ENCODE results near the gene ASGR1. TPM values are rescaled to one million over a fixed set of nuclear protein-coding genes. Genes with fewer than 3 reads are reported as not detected.

Gene ASGR1
- 1.0 to 1.5 TPM (median 1.3 TPM) in 5 replicates for total RNA-seq (2022; extraction: Qiagen RNA extraction; ENCODE audit: low read depth)

GRCh38 chr17:7179317-7180254, at the start of gene ASGR1:
Gene ASGR1, minus strand, starts transcription at chr17:7179370. Its CDS starts 807 bp downstream, at chr17:7178563.

GRCh38 chr17:7219812-7220592, 40.8 kb upstream of the ASGR1 start, which contains the start of the genes ACADVL and DLG4:
Gene ACADVL, plus strand, starts transcription at chr17:7219938. Its CDS starts 47 bp downstream, at chr17:7219985.
Gene DLG4, minus strand, starts transcription at chr17:7219836.

Other genes starting within 250 kb of the ASGR1 start
- not detected in 5 replicates for gene ALOX12, start 183.3 kb downstream of the ASGR1 start, total RNA-seq (2022; extraction: Qiagen RNA extraction; ENCODE audit: low read depth)
- 458 to 548 TPM (median 474 TPM) in 5 replicates for gene RNASEK, start 166.7 kb downstream of the ASGR1 start, total RNA-seq (2022; extraction: Qiagen RNA extraction; ENCODE audit: low read depth)
- 0.09 TPM in 1 of 5 replicates, not detected in the others for gene BCL6B, start 156.3 kb downstream of the ASGR1 start, total RNA-seq (2022; extraction: Qiagen RNA extraction; ENCODE audit: low read depth)
- 8.8 to 12.1 TPM (median 10.0 TPM) in 5 replicates for gene SLC16A13, start 143.4 kb downstream of the ASGR1 start, total RNA-seq (2022; extraction: Qiagen RNA extraction; ENCODE audit: low read depth)
- gene SLC16A11, start 135.3 kb downstream of the ASGR1 start, total RNA-seq (2022; extraction: Qiagen RNA extraction; ENCODE audit: low read depth), result not detected in 5 replicates
- gene CLEC10A, start 99.1 kb downstream of the ASGR1 start, total RNA-seq (2022; extraction: Qiagen RNA extraction; ENCODE audit: low read depth), result not detected in 5 replicates
- 0.36 TPM in 1 of 5 replicates, not detected in the others for gene ASGR2, start 64.5 kb downstream of the ASGR1 start, total RNA-seq (2022; extraction: Qiagen RNA extraction; ENCODE audit: low read depth)
- 7.2 to 10.7 TPM (median 8.9 TPM) in 5 replicates for gene DLG4, start 40.5 kb upstream of the ASGR1 start, total RNA-seq (2022; extraction: Qiagen RNA extraction; ENCODE audit: low read depth)
- 373 to 531 TPM (median 506 TPM) in 5 replicates for gene ACADVL, start 40.6 kb upstream of the ASGR1 start, total RNA-seq (2022; extraction: Qiagen RNA extraction; ENCODE audit: low read depth)
- gene DVL2, start 55.1 kb upstream of the ASGR1 start, total RNA-seq (2022; extraction: Qiagen RNA extraction; ENCODE audit: low read depth), result 26.1 to 39.5 TPM (median 37.0 TPM) in 5 replicates
- 82.3 to 110 TPM (median 92.2 TPM) in 5 replicates for gene PHF23, start 60.1 kb upstream of the ASGR1 start, total RNA-seq (2022; extraction: Qiagen RNA extraction; ENCODE audit: low read depth)
- gene GABARAP, start 63.1 kb upstream of the ASGR1 start, total RNA-seq (2022; extraction: Qiagen RNA extraction; ENCODE audit: low read depth), result 678 to 759 TPM (median 700 TPM) in 5 replicates
- 210 to 241 TPM (median 229 TPM) in 5 replicates for gene CTDNEP1, start 72.4 kb upstream of the ASGR1 start, total RNA-seq (2022; extraction: Qiagen RNA extraction; ENCODE audit: low read depth)
- gene ELP5, start 72.8 kb upstream of the ASGR1 start, total RNA-seq (2022; extraction: Qiagen RNA extraction; ENCODE audit: low read depth), result 110 to 138 TPM (median 124 TPM) in 5 replicates
- 0.57 to 1.5 TPM (median 0.71 TPM) in 5 replicates for gene CLDN7, start 83.1 kb upstream of the ASGR1 start, total RNA-seq (2022; extraction: Qiagen RNA extraction; ENCODE audit: low read depth)
- 0.07 to 0.29 TPM (median 0.17 TPM) in 5 replicates for gene SLC2A4, start 102.3 kb upstream of the ASGR1 start, total RNA-seq (2022; extraction: Qiagen RNA extraction; ENCODE audit: low read depth)
- 0.32 to 0.80 TPM (median 0.41 TPM) in 5 replicates for gene YBX2, start 115.3 kb upstream of the ASGR1 start, total RNA-seq (2022; extraction: Qiagen RNA extraction; ENCODE audit: low read depth)
- gene EIF5A, start 128.3 kb upstream of the ASGR1 start, total RNA-seq (2022; extraction: Qiagen RNA extraction; ENCODE audit: low read depth), result 1,703 to 1,867 TPM (median 1,727 TPM) in 5 replicates
- 86.5 to 109 TPM (median 99.7 TPM) in 5 replicates for gene GPS2, start 136.0 kb upstream of the ASGR1 start, total RNA-seq (2022; extraction: Qiagen RNA extraction; ENCODE audit: low read depth)
- 21.8 to 31.5 TPM (median 27.2 TPM) in 5 replicates for gene NEURL4, start 150.0 kb upstream of the ASGR1 start, total RNA-seq (2022; extraction: Qiagen RNA extraction; ENCODE audit: low read depth)
- gene ACAP1, start 157.2 kb upstream of the ASGR1 start, total RNA-seq (2022; extraction: Qiagen RNA extraction; ENCODE audit: low read depth), result 0.74 to 8.9 TPM (median 4.6 TPM) in 5 replicates
- gene KCTD11, start 172.8 kb upstream of the ASGR1 start, total RNA-seq (2022; extraction: Qiagen RNA extraction; ENCODE audit: low read depth), result 10.7 to 15.4 TPM (median 12.9 TPM) in 5 replicates
- not detected in 5 replicates for gene TMEM95, start 175.8 kb upstream of the ASGR1 start, total RNA-seq (2022; extraction: Qiagen RNA extraction; ENCODE audit: low read depth)
- 1.5 to 2.1 TPM (median 1.9 TPM) in 5 replicates for gene TNK1, start 201.7 kb upstream of the ASGR1 start, total RNA-seq (2022; extraction: Qiagen RNA extraction; ENCODE audit: low read depth)
- 35.0 to 47.4 TPM (median 36.8 TPM) in 5 replicates for gene PLSCR3, start 215.2 kb upstream of the ASGR1 start, total RNA-seq (2022; extraction: Qiagen RNA extraction; ENCODE audit: low read depth)
- 183 to 235 TPM (median 214 TPM) in 5 replicates for gene TMEM256, start 224.7 kb upstream of the ASGR1 start, total RNA-seq (2022; extraction: Qiagen RNA extraction; ENCODE audit: low read depth)
- gene NLGN2, start 228.5 kb upstream of the ASGR1 start, total RNA-seq (2022; extraction: Qiagen RNA extraction; ENCODE audit: low read depth), result 13.0 to 21.8 TPM (median 16.6 TPM) in 5 replicates
- not detected in 5 replicates for gene SPEM1, start 241.0 kb upstream of the ASGR1 start, total RNA-seq (2022; extraction: Qiagen RNA extraction; ENCODE audit: low read depth)
- gene SPEM2, start 246.2 kb upstream of the ASGR1 start, total RNA-seq (2022; extraction: Qiagen RNA extraction; ENCODE audit: low read depth), result 0.08 TPM in 1 of 5 replicates, not detected in the others
- gene SPEM3, start 249.5 kb upstream of the ASGR1 start, total RNA-seq (2022; extraction: Qiagen RNA extraction; ENCODE audit: low read depth), result not detected in 5 replicates